Gastrocnemius medialis (tissue), 4 donors: ENCODE data around the gene CDK9.

Experiments used
- CTCF ChIP-seq, 5 experiments: fragments of 450-650 bp in 3 of 5; fragments of 200-600 bp in 2 of 5; sonication (generic) in 2 of 5; IDR thresholded peaks in 4 of 5; conservative IDR thresholded peaks in 1 of 5; 1 replicate in 4 of 5; 2 replicates in 1 of 5; pipeline ENCODE4 v1.5.1; 2016 to 2019; ENCODE audit warnings: antibody characterized with exemption in 5 of 5, mild to moderate bottlenecking in 3 of 5, moderate library complexity in 3 of 5
- POLR2A ChIP-seq, 2 donors: fragments of 450-650 bp; IDR thresholded peaks; one replicate each; pipeline ENCODE4 v1.6.1; 2017; ENCODE audit warnings: antibody characterized with exemption in 2 of 2, mild to moderate bottlenecking in 2 of 2, moderate library complexity in 2 of 2

- TF ChIP-seq CTCF (IDR thresholded peaks at IDR 0.05 in 4 of 5, conservative IDR thresholded peaks at IDR 0.05 in 1 of 5) (no peak), POLR2A (IDR thresholded peaks at IDR 0.05) (no peak)
Observed at GRCh38 chr9:127816362-127816725, 30.5 kb downstream of the CDK9 start.
